GM12801 (cell line): Measurements from ENCODE around the gene NUDCD3.

Experiments used
- CTCF ChIP-seq: IDR thresholded peaks from one replicate; pipeline ENCODE4 v1.5.1; 2011; ENCODE audit warnings: control low read depth; ENCODE audit not compliant: insufficient read length; ENCODE audit errors: extremely low read depth

The NUDCD3 gene

GRCh38 chr7:44416941-44417340 lies 73.5 kb downstream of the NUDCD3 start:
- no peak for TF ChIP-seq CTCF

DNA sequence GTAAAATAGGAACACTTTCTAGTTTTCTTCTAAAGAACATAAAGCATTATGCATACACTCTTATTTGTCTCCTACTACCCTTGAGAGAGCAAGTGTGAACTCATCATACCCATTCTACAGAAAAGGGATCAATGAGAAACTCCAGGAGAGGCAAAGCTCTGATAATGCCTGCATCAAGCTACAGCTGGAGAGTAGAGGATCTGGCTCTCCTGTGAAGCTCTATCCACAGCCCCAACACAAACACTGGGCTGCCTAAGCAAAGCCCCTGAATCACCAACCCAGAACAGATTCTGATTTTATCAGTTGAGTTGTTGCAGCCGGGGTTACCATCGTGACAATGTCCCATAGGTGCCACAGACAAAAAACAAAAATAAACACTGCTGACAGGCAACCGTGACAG lies 74.9 kb downstream of the NUDCD3 start:
- no peak for TF ChIP-seq CTCF

GRCh38 chr7:44415047-44415446 lies 75.4 kb downstream of the NUDCD3 start:
- no peak for TF ChIP-seq CTCF

DNA sequence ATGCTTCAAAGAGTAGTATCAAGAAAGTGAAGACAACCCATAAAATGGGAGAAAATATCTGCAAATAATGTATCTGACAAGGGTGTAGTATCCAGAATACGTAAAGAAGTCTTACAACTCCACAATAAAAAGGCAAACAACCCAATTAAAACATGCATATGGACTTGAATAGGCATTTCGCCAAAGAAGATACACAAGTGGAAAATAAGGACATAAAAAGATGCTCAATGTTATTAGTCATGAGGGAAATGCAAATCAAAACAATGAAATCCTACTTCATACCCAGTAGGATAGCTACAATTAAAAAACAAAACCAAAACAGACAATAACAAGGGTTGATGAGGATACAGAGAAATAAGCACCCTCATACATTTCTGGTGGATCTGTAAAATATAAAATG lies 79.2 kb downstream of the NUDCD3 start:
- no peak for TF ChIP-seq CTCF

GRCh38 chr7:44408596-44408995 lies 81.9 kb downstream of the NUDCD3 start:
- no peak for TF ChIP-seq CTCF

GRCh38 chr7:44403775-44404174 lies 86.7 kb downstream of the NUDCD3 start:
- TF ChIP-seq CTCF, result no peak

- TF ChIP-seq CTCF, result no peak
Measured at GRCh38 chr7:44403176-44403759, 87.2 kb downstream of the NUDCD3 start.

DNA sequence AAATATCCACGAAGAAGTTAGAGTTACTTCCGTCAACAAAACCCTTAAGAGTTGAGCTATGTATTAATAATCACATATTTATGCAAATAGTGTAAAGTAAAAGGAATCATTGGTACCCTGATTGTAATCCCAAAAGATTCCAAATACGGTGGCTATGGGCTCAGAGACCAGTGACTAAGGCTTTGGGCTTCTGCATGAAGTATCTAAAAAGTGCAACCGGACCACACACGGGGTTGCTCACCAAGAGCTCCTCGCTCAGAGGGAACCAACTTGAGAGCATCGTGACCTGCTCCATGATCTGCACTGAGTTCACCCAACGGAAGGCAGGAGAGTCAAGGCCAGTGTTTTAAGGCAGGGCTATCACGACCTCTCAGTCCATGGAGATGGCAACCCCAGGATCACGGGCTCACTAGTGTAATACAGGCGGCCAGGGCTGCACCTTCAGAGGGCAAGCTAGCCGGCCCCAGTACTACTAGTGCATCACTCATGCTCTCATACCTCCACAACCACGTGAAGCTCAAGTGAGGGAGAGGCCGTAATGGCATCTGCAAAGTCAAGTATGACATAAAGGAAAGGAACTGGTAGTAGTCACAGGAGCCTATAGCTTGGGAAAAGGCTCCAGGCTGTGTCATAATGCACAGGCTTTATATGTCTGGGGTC lies 87.9 kb downstream of the NUDCD3 start:
- no peak for TF ChIP-seq CTCF
